GM12891 (cell line): Measurements from ENCODE around the gene STON2.

ENCODE experiments used
- DNase-seq: peaks from one replicate; pipeline ENCODE4 v3.0.0; 2011; ENCODE audit warnings: low spot score; ENCODE audit not compliant: insufficient read length
- FAIRE-seq: peaks from 2 replicates; lab custom pipeline; 2011; peaks lifted over from hg19 to GRCh38; lab: Jason Lieb, UNC
- PAX5 ChIP-seq: IDR thresholded peaks from 2 replicates; pipeline ENCODE4 v1.6.1; 2011; ENCODE audit warnings: low read length, moderate library complexity, mild to moderate bottlenecking; ENCODE audit not compliant: insufficient read depth, severe bottlenecking
- POLR2A ChIP-seq: IDR thresholded peaks from 2 replicates; pipeline ENCODE4 v1.6.1; 2011; ENCODE audit warnings: low read depth, low read length, control low read depth
- POLR2AphosphoS5 ChIP-seq: IDR thresholded peaks from 2 replicates; pipeline ENCODE4 v1.6.1; 2011; ENCODE audit warnings: low read depth, low read length, control low read depth
- POU2F2 ChIP-seq: IDR thresholded peaks from 2 replicates; pipeline ENCODE4 v1.6.1; 2011; ENCODE audit warnings: low read depth, mild to moderate bottlenecking, control low read depth, low read length, moderate library complexity
- SPI1 ChIP-seq: IDR thresholded peaks from 2 replicates; pipeline ENCODE4 v1.6.1; 2011; ENCODE audit warnings: low read depth, low read length, control low read depth
- TAF1 ChIP-seq: IDR thresholded peaks from 2 replicates; pipeline ENCODE4 v1.6.1; 2011; ENCODE audit warnings: low read depth, low read length, control low read depth

The STON2 gene

GRCh38 chr14:81406863-81407262 is 6.7 kb upstream of the STON2 start:
- no peak for FAIRE-seq
- TF ChIP-seq PAX5 (no peak), POLR2A (no peak), POU2F2 (no peak), SPI1 (no peak), TAF1 (no peak), POLR2AphosphoS5 (no peak)
- no peak for DNase-seq

GRCh38 chr14:81402123-81402495 is 2.0 kb upstream of the STON2 start:
- DNase-seq (no peak), FAIRE-seq (no peak)
- TF ChIP-seq POLR2AphosphoS5 (no peak), POLR2A (no peak), PAX5 (no peak), SPI1 (no peak), POU2F2 (no peak), TAF1 (no peak)

- FAIRE-seq (no peak), DNase-seq (no peak)
- TF ChIP-seq SPI1 (peak; percentile 18; the same call in 1 of the 2 replicates), PAX5 (no peak)
These were observed 1.4 kb upstream of the STON2 start for GRCh38 chr14:81401420-81402122.

GRCh38 chr14:81400852-81401251 is 728 bp upstream of the STON2 start:
- TF ChIP-seq POLR2A = no peak
- FAIRE-seq (no peak), DNase-seq (no peak)

- no peak for TF ChIP-seq PAX5
- TF ChIP-seq POU2F2 = no peak
- TF ChIP-seq SPI1 = no peak
- no peak for TF ChIP-seq TAF1
- TF ChIP-seq POLR2AphosphoS5 = no peak
- TF ChIP-seq POLR2A = no peak
- DNase-seq (no peak), FAIRE-seq (no peak)
These were observed 1.8 kb downstream of the STON2 start for GRCh38 chr14:81398196-81398891.

GRCh38 chr14:81396113-81396512 is 4.0 kb downstream of the STON2 start:
- TF ChIP-seq TAF1 = no peak
- TF ChIP-seq PAX5 = no peak
- no peak for TF ChIP-seq SPI1
- no peak for TF ChIP-seq POU2F2
- TF ChIP-seq POLR2A = no peak
- no peak for TF ChIP-seq POLR2AphosphoS5
- DNase-seq (no peak), FAIRE-seq (no peak)

- no peak for DNase-seq
- no peak for FAIRE-seq
- TF ChIP-seq POU2F2 = no peak
- TF ChIP-seq PAX5 = no peak
- no peak for TF ChIP-seq POLR2A
- no peak for TF ChIP-seq SPI1
- no peak for TF ChIP-seq POLR2AphosphoS5
- no peak for TF ChIP-seq TAF1
These were observed 5.4 kb downstream of the STON2 start for GRCh38 chr14:81394739-81395138.

- no peak for DNase-seq
- no peak for TF ChIP-seq TAF1
- TF ChIP-seq SPI1 = no peak
- no peak for TF ChIP-seq POU2F2
- no peak for TF ChIP-seq POLR2A
- TF ChIP-seq PAX5 = no peak
- TF ChIP-seq POLR2AphosphoS5 = no peak
- no peak for FAIRE-seq
These were observed 7.0 kb downstream of the STON2 start for GRCh38 chr14:81392976-81393643.

- TF ChIP-seq POU2F2 (no peak), TAF1 (no peak), PAX5 (no peak), POLR2A (no peak), SPI1 (no peak), POLR2AphosphoS5 (no peak)
- no peak for FAIRE-seq
- no peak for DNase-seq
These were observed 8.1 kb downstream of the STON2 start for GRCh38 chr14:81392052-81392451.

- TF ChIP-seq POLR2AphosphoS5 (no peak), SPI1 (no peak)
- DNase-seq (no peak), FAIRE-seq (no peak)
These were observed 9.4 kb downstream of the STON2 start for GRCh38 chr14:81390696-81391095.
